HepG2 (cell line): ENCODE data around the gene ITPK1. TPM values are rescaled to one million over a fixed set of nuclear protein-coding genes. Genes with fewer than 3 reads are reported as not detected.
A peak's percentile ranks its signal among the peaks of the same experiment; 100 is the strongest.

Experiments used
- CBX2 ChIP-seq, 2 experiments: fragments of 200-600 bp in 1 of 2; sonication (generic); formaldehyde crosslinking in 1 of 2; IDR thresholded peaks; 2 replicates each; pipeline versions ENCODE4 v1.7.0 to v1.8.1; 2018 to 2022; ENCODE audit warnings: low read depth in 2 of 2, low read length in 1 of 2, mild to moderate bottlenecking in 1 of 2, missing genetic modification reagents in 1 of 2
- CEBPG ChIP-seq: IDR thresholded peaks from 2 replicates; pipeline ENCODE4 v1.6.1; 2016
- DRAP1 ChIP-seq: IDR thresholded peaks from 2 replicates; pipeline ENCODE4 v1.6.1; 2016; ENCODE audit warnings: missing genetic modification reagents, missing compliant biosample characterization
- ETV5 ChIP-seq: IDR thresholded peaks from 2 replicates; pipeline ENCODE4 v1.6.1; 2018; ENCODE audit warnings: missing biosample characterization, missing genetic modification reagents, inconsistent platforms, borderline replicate concordance
- GZF1 ChIP-seq: sonication (generic); formaldehyde crosslinking; IDR thresholded peaks from 2 replicates; pipeline ENCODE4 v1.5.1; 2020; ENCODE audit warnings: mild to moderate bottlenecking, missing genetic modification reagents
- HDAC2 ChIP-seq: sonication (generic); formaldehyde crosslinking; IDR thresholded peaks from 2 replicates; pipeline ENCODE4 v1.4.0; 2020; ENCODE audit warnings: missing genetic modification reagents
- LRRFIP1 ChIP-seq: sonication (generic); formaldehyde crosslinking; conservative IDR thresholded peaks from 2 replicates; pipeline ENCODE4 v1.4.0; 2020; ENCODE audit warnings: missing genetic modification reagents
- MAZ ChIP-seq, 2 experiments: sonication (generic) in 1 of 2; formaldehyde crosslinking in 1 of 2; IDR thresholded peaks; 2 replicates each; pipeline versions ENCODE4 v1.5.0 to v1.6.1; 2012 to 2020; ENCODE audit warnings: low read depth in 2 of 2, mild to moderate bottlenecking in 2 of 2, borderline replicate concordance in 1 of 2, improper control_type of control experiment in 1 of 2, low read length in 1 of 2, missing genetic modification reagents in 1 of 2, moderate library complexity in 1 of 2
- MBNL3 ChIP-seq: fragments of 250-450 bp; sonication (Bioruptor Pico); conservative IDR thresholded peaks from 2 replicates; pipeline ENCODE4 v1.8.0; 2022; ENCODE audit warnings: mild to moderate bottlenecking, inconsistent platforms
- MEIS1 ChIP-seq: sonication (generic); formaldehyde crosslinking; IDR thresholded peaks from 2 replicates; pipeline ENCODE4 v1.9.0; 2021; ENCODE audit warnings: mild to moderate bottlenecking, missing genetic modification reagents, moderate library complexity, borderline replicate concordance
- MEIS2 ChIP-seq: sonication (generic); formaldehyde crosslinking; IDR thresholded peaks from 2 replicates; pipeline ENCODE4 v1.9.0; 2021; ENCODE audit warnings: mild to moderate bottlenecking, missing genetic modification reagents
- MXI1 ChIP-seq: IDR thresholded peaks from 3 replicates; pipeline ENCODE4 v1.6.1; 2012; ENCODE audit warnings: low read depth, low read length, inconsistent platforms, borderline replicate concordance
- NFYB ChIP-seq: sonication (generic); formaldehyde crosslinking; IDR thresholded peaks from 2 replicates; pipeline ENCODE4 v1.4.0; 2020; ENCODE audit warnings: missing genetic modification reagents
- NFYC ChIP-seq: IDR thresholded peaks from 2 replicates; pipeline ENCODE4 v1.6.1; 2016; ENCODE audit warnings: missing genetic modification reagents, missing compliant biosample characterization
- PBX2 ChIP-seq: IDR thresholded peaks from 2 replicates; pipeline ENCODE4 v1.6.1; 2016; ENCODE audit warnings: control low read depth
- RFX3 ChIP-seq: IDR thresholded peaks from 2 replicates; pipeline ENCODE4 v1.6.1; 2016; ENCODE audit warnings: missing biosample characterization, missing genetic modification reagents
- RFXAP ChIP-seq: sonication (generic); formaldehyde crosslinking; IDR thresholded peaks from 2 replicates; pipeline ENCODE4 v1.4.0; 2020; ENCODE audit warnings: missing genetic modification reagents, borderline replicate concordance
- SAP130 ChIP-seq: IDR thresholded peaks from 2 replicates; pipeline ENCODE4 v1.6.1; 2016; ENCODE audit warnings: low read depth
- TBX3 ChIP-seq: fragments of 450-650 bp; IDR thresholded peaks from 2 replicates; pipeline ENCODE4 v1.6.1; 2017; ENCODE audit warnings: antibody characterized with exemption, mild to moderate bottlenecking, inconsistent platforms, borderline replicate concordance
- YEATS2 ChIP-seq: sonication (generic); formaldehyde crosslinking; IDR thresholded peaks from 2 replicates; pipeline ENCODE4 v1.4.0; 2020; ENCODE audit warnings: missing genetic modification reagents, borderline replicate concordance
- ZKSCAN8 ChIP-seq: IDR thresholded peaks from 2 replicates; pipeline ENCODE4 v1.6.1; 2016; ENCODE audit warnings: borderline replicate concordance, missing genetic modification reagents, missing compliant biosample characterization
- polyA plus RNA-seq, 8 experiments: library from polyadenylated mRNA; depleted of rRNA in 3 of 8; stranded (reverse) in 7 of 8; unstranded in 1 of 8; fragments of >200 nt; fragmentation: Illumina TruSeq in 4 of 8; extraction: Trizol in 4 of 8; gene quantifications; 2 replicates each; pipeline versions ENCODE4 v1.2.1 to v1.2.3, GENCODE V29; 2011 to 2016; ENCODE audit warnings: low read depth in 4 of 8, missing spikeins in 1 of 8, mixed read lengths in 1 of 8; ENCODE audit not compliant: insufficient read depth in 1 of 8
- total RNA-seq, 5 experiments: library from RNA; depleted of rRNA; stranded (reverse); fragments of >200 nt; fragmentation: Illumina TruSeq; extraction: Trizol; gene quantifications; 2 replicates each; pipeline ENCODE4 v1.2.3, GENCODE V29; 2016; ENCODE audit warnings: low read depth in 1 of 5
- TF ChIP-seq, protein P1 (sequence below): sonication (generic); formaldehyde crosslinking; IDR thresholded peaks from 2 replicates; pipeline ENCODE4 v1.5.1; 2020; ENCODE audit warnings: missing genetic modification reagents, mild to moderate bottlenecking, borderline replicate concordance

ITPK1 gene
- total and polyA plus RNA-seq, 2 of the 13 experiments (the other 11 are each of a cell fraction or from before 2014, with no cell fraction given): 20.5 to 47.5 TPM

GRCh38 chr14:93150227-93151208 lies 34.8 kb upstream of the ITPK1 start (continued):
- TF ChIP-seq PBX2 (peak; percentile 86), MBNL3 (CRISPR knock-in tag) (no peak), YEATS2 (peak; percentile 34; the same call in 1 of the 2 replicates), NFYC (CRISPR knock-in tag) (peak; percentile 85), SAP130 (CRISPR knock-in tag) (peak; percentile 68), CBX2 (IDR thresholded peaks at IDR 0.05; ENCODE audit: low read depth, low read length) (no peak), CBX2 (CRISPR knock-in tag; IDR thresholded peaks at IDR 0.05; ENCODE audit: low read depth) (no peak), MAZ (IDR thresholded peaks at IDR 0.05; ENCODE audit: borderline replicate concordance, low read depth, low read length) (no peak), MAZ (CRISPR knock-in tag; IDR thresholded peaks at IDR 0.05; ENCODE audit: low read depth) (0 out of 2 replicates have a peak, but pooled peaks have one; percentile 26), MXI1 (peak; percentile 19; the same call in 1 of the 3 replicates), NFYB (CRISPR knock-in tag) (peak; percentile 90), HDAC2 (CRISPR knock-in tag) (0 out of 2 replicates have a peak, but pooled peaks have one; percentile 8), ZKSCAN8 (peak; percentile 99), ETV5 (peak; percentile 50; the same call in 1 of the 2 replicates), CEBPG (peak; percentile 15; the same call in 1 of the 2 replicates), RFXAP (CRISPR knock-in tag) (0 out of 2 replicates have a peak, but pooled peaks have one; percentile 62), TBX3 (0 out of 2 replicates have a peak, but pooled peaks have one; percentile 31), MEIS1 (peak; percentile 86; the same call in 1 of the 2 replicates), RFX3 (CRISPR knock-in tag) (peak; percentile 86), DRAP1 (CRISPR knock-in tag) (peak; percentile 43; the same call in 1 of the 2 replicates), MEIS2 (CRISPR knock-in tag) (0 out of 2 replicates have a peak, but pooled peaks have one; percentile 62), GZF1 (CRISPR knock-in tag) (peak; percentile 97), LRRFIP1 (CRISPR knock-in tag) (no peak)
- TF ChIP-seq, protein P1, sequence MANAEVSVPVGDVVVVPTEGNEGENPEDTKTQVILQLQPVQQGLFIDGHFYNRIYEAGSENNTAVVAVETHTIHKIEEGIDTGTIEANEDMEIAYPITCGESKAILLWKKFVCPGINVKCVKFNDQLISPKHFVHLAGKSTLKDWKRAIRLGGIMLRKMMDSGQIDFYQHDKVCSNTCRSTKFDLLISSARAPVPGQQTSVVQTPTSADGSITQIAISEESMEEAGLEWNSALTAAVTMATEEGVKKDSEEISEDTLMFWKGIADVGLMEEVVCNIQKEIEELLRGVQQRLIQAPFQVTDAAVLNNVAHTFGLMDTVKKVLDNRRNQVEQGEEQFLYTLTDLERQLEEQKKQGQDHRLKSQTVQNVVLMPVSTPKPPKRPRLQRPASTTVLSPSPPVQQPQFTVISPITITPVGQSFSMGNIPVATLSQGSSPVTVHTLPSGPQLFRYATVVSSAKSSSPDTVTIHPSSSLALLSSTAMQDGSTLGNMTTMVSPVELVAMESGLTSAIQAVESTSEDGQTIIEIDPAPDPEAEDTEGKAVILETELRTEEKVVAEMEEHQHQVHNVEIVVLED (CRISPR knock-in tag): no peak
- TF ChIP-seq, all 625 proteins: peak for 26
